Naive thymus-derived CD8-positive, alpha-beta T cell (primary cell): ENCODE results near the gene SOX9. TPM values are rescaled to one million over a fixed set of nuclear protein-coding genes. Genes with fewer than 3 reads are reported as not detected.

ENCODE experiments used
- ATAC-seq, 2 donors: fragments of 150-1000 bp; cut with Tn5 transposase in 1 of 2; sonication (Bioruptor Pico), chemical (Tn5 transposase) in 1 of 2; 1 replicate in 1 of 2; 2 replicates in 1 of 2; pipeline ENCODE4 v1.10.0; 2021; ENCODE audit warnings: mild to moderate bottlenecking in 2 of 2, moderate library complexity in 2 of 2
- POLR2A ChIA-PET: fragments of 350-600 bp; sonication (Branson Sonifier 250); formaldehyde crosslinking; loops from one replicate; lab custom pipeline; 2021; ENCODE audit warnings: antibody characterized with exemption; lab: Charles Lee
- DNase-seq, 10 donors: peaks; one replicate each; pipeline versions ENCODE4 v3.0.0 to v3.0.0-alpha.2; 2020 to 2022
- H3K27ac Mint-ChIP-seq, 10 donors: one replicate each; pipeline ENCODE4 v1.8.0; 2020 to 2022; ENCODE audit warnings: mild to moderate bottlenecking in 10 of 10, mixed read lengths in 10 of 10, moderate library complexity in 4 of 10, inconsistent platforms in 1 of 10
- H3K27me3 Mint-ChIP-seq, 5 donors: one replicate each; pipeline ENCODE4 v1.8.0; 2021 to 2022; ENCODE audit warnings: mixed read lengths in 5 of 5
- H3K36me3 Mint-ChIP-seq, 3 donors: one replicate each; pipeline ENCODE4 v1.8.0; 2020 to 2022; ENCODE audit warnings: mixed read lengths in 3 of 3, mild to moderate bottlenecking in 2 of 3, inconsistent platforms in 1 of 3
- H3K4me1 Mint-ChIP-seq, 4 donors: one replicate each; pipeline ENCODE4 v1.8.0; 2021 to 2022; ENCODE audit warnings: mixed read lengths in 4 of 4
- H3K4me3 Mint-ChIP-seq, 10 donors: one replicate each; pipeline ENCODE4 v1.8.0; 2020 to 2022; ENCODE audit warnings: mild to moderate bottlenecking in 10 of 10, mixed read lengths in 10 of 10, moderate library complexity in 6 of 10, inconsistent platforms in 1 of 10
- H3K9me3 Mint-ChIP-seq, 9 donors: one replicate each; pipeline ENCODE4 v1.8.0; 2020 to 2022; ENCODE audit warnings: mixed read lengths in 9 of 9, mild to moderate bottlenecking in 3 of 9, inconsistent platforms in 1 of 9, moderate library complexity in 1 of 9
- polyA plus RNA-seq, 3 donors: library from polyadenylated mRNA; unstranded; fragments of 300-500 nt; fragmentation: Illumina TruSeq; gene quantifications; one replicate each; pipeline ENCODE4 v1.2.3, GENCODE V29; 2021
- total RNA-seq, 8 experiments: library from RNA in 2 of 8; stranded (reverse) in 2 of 8; gene quantifications; one replicate each; pipeline ENCODE4 v1.2.3 and lab custom pipeline; 2021 to 2026

Gene SOX9
- not detected for total RNA-seq
- not detected for polyA plus RNA-seq
- 0 to 0.09 (median 0) reads per million in 6 experiments for total RNA-seq (lab: John Stamatoyannopoulos, UW)

GRCh38 chr17:72120642-72121163, at the start of gene SOX9:
Gene SOX9, plus strand, starts transcription at chr17:72121020. Its CDS starts 372 bp downstream, at chr17:72121392.
- peaks cover 0 to 6% (median 0%) of the 10 kb centered on the region in 3 donors for H3K36me3 Mint-ChIP-seq
- H3K4me3 Mint-ChIP-seq = peak within 1 kb of the TSS in 6 of 10 donors; percentile 38 to 57 (median 48)

GRCh38 chr17:72071330-72071729, 49.5 kb upstream of the SOX9 start:
- Mint-ChIP-seq H3K4me3 (no peak overlapping the region), H3K9me3 (peaks cover 0 to 12% (median 0%) of the 10 kb centered on the region in 9 donors), H3K27ac (no peak overlapping the region), H3K4me1 (no peaks in the 10 kb centered on the region), H3K27me3 (peaks cover 0 to 4% (median 0%) of the 10 kb centered on the region in 5 donors), H3K36me3 (no peaks in the 10 kb centered on the region)
- POLR2A ChIA-PET = no interaction called here
- ATAC-seq = no peak
- no peak for DNase-seq

More at GRCh38 chr17:72120642-72121163, at the start of gene SOX9:
- Mint-ChIP-seq H3K27me3 (peaks cover 29 to 88% (median 51%) of the 10 kb centered on the region in 5 donors), H3K27ac (no peak within 1 kb of the TSS), H3K4me1 (peaks cover 7 to 32% (median 20%) of the 10 kb centered on the region in 4 donors), H3K9me3 (peaks cover 0 to 5% (median 0%) of the 10 kb centered on the region in 9 donors)
- DNase-seq = no peak
- POLR2A ChIA-PET = no interaction called here
- no peak for ATAC-seq

- H3K36me3 Mint-ChIP-seq = peaks cover 0 to 6% (median 0%) of the 10 kb centered on the region in 3 donors
- H3K27ac Mint-ChIP-seq = no peak overlapping the region
- peaks cover 0 to 11% (median 0%) of the 10 kb centered on the region in 5 donors for H3K27me3 Mint-ChIP-seq
- no peak for DNase-seq
- H3K4me3 Mint-ChIP-seq = no peak overlapping the region
- H3K9me3 Mint-ChIP-seq = peaks cover 0 to 25% (median 6%) of the 10 kb centered on the region in 9 donors
- ATAC-seq = no peak
- POLR2A ChIA-PET = no interaction called here
- peaks cover 0 to 6% (median 3%) of the 10 kb centered on the region in 4 donors for H3K4me1 Mint-ChIP-seq
Measured at GRCh38 chr17:72075995-72076677, 44.7 kb upstream of the SOX9 start.

GRCh38 chr17:72076678-72077030, 44.2 kb upstream of the SOX9 start:
- H3K4me1 Mint-ChIP-seq = peaks cover 0 to 6% (median 3%) of the 10 kb centered on the region in 4 donors
- ATAC-seq = no peak
- peaks cover 0 to 30% (median 6%) of the 10 kb centered on the region in 9 donors for H3K9me3 Mint-ChIP-seq
- H3K27me3 Mint-ChIP-seq = peaks cover 0 to 11% (median 0%) of the 10 kb centered on the region in 5 donors
- peaks cover 0 to 6% (median 0%) of the 10 kb centered on the region in 3 donors for H3K36me3 Mint-ChIP-seq
- DNase-seq = no peak
- no peak overlapping the region for H3K27ac Mint-ChIP-seq
- H3K4me3 Mint-ChIP-seq = no peak overlapping the region
- POLR2A ChIA-PET = no interaction called here

GRCh38 chr17:72077326-72077960, 43.4 kb upstream of the SOX9 start:
- Mint-ChIP-seq H3K36me3 (peaks cover 0 to 6% (median 0%) of the 10 kb centered on the region in 3 donors), H3K27ac (no peak overlapping the region), H3K4me1 (peaks cover 0 to 6% (median 3%) of the 10 kb centered on the region in 4 donors), H3K9me3 (peaks cover 0 to 37% (median 6%) of the 10 kb centered on the region in 9 donors), H3K27me3 (peaks cover 0 to 11% (median 0%) of the 10 kb centered on the region in 5 donors), H3K4me3 (no peak overlapping the region)
- POLR2A ChIA-PET = no interaction called here
- no peak for ATAC-seq
- DNase-seq = no peak

GRCh38 chr17:72079700-72080099, 41.1 kb upstream of the SOX9 start:
- Mint-ChIP-seq H3K9me3 (peaks cover 0 to 37% (median 0%) of the 10 kb centered on the region in 9 donors), H3K27ac (no peak overlapping the region), H3K27me3 (peaks cover 0 to 11% (median 0%) of the 10 kb centered on the region in 5 donors), H3K4me3 (peak overlapping the region in 1 of 10 donors; percentile 9), H3K4me1 (peaks cover 0 to 6% (median 3%) of the 10 kb centered on the region in 4 donors), H3K36me3 (peaks cover 0 to 6% (median 0%) of the 10 kb centered on the region in 3 donors)
- POLR2A ChIA-PET = no interaction called here
- DNase-seq = no peak
- ATAC-seq = no peak

GRCh38 chr17:72087876-72088275, 32.9 kb upstream of the SOX9 start:
- Mint-ChIP-seq H3K4me3 (no peak overlapping the region), H3K9me3 (peaks cover 0 to 3% (median 0%) of the 10 kb centered on the region in 9 donors), H3K36me3 (no peaks in the 10 kb centered on the region), H3K27me3 (peaks cover 0 to 4% (median 2%) of the 10 kb centered on the region in 5 donors), H3K27ac (no peak overlapping the region), H3K4me1 (no peaks in the 10 kb centered on the region)
- ATAC-seq (no peak), DNase-seq (no peak)
- POLR2A ChIA-PET = no interaction called here

- peaks cover 0 to 4% (median 2%) of the 10 kb centered on the region in 5 donors for H3K27me3 Mint-ChIP-seq
- H3K36me3 Mint-ChIP-seq = no peaks in the 10 kb centered on the region
- no peak overlapping the region for H3K4me3 Mint-ChIP-seq
- no peaks in the 10 kb centered on the region for H3K4me1 Mint-ChIP-seq
- no peak overlapping the region for H3K27ac Mint-ChIP-seq
- peaks cover 0 to 3% (median 0%) of the 10 kb centered on the region in 9 donors for H3K9me3 Mint-ChIP-seq
- ATAC-seq (no peak), DNase-seq (no peak)
- POLR2A ChIA-PET = no interaction called here
Measured at GRCh38 chr17:72089453-72089987, 31.3 kb upstream of the SOX9 start.

- Mint-ChIP-seq H3K9me3 (peaks cover 0 to 5% (median 0%) of the 10 kb centered on the region in 9 donors), H3K36me3 (no peaks in the 10 kb centered on the region), H3K27me3 (peaks cover 0 to 5% (median 3%) of the 10 kb centered on the region in 5 donors), H3K4me3 (no peak overlapping the region), H3K4me1 (no peaks in the 10 kb centered on the region), H3K27ac (no peak overlapping the region)
- DNase-seq (no peak), ATAC-seq (no peak)
- POLR2A ChIA-PET = no interaction called here
Measured at GRCh38 chr17:72090108-72090507, 30.7 kb upstream of the SOX9 start.

GRCh38 chr17:72092710-72093322, 28.0 kb upstream of the SOX9 start:
- Mint-ChIP-seq H3K27ac (no peak overlapping the region), H3K36me3 (no peaks in the 10 kb centered on the region), H3K27me3 (peaks cover 0 to 17% (median 0%) of the 10 kb centered on the region in 5 donors), H3K4me1 (no peaks in the 10 kb centered on the region), H3K9me3 (peaks cover 0 to 10% (median 1%) of the 10 kb centered on the region in 9 donors), H3K4me3 (no peak overlapping the region)
- no peak for DNase-seq
- no peak for ATAC-seq
- POLR2A ChIA-PET = no interaction called here

GRCh38 chr17:72093707-72094106, 27.1 kb upstream of the SOX9 start:
- DNase-seq (no peak), ATAC-seq (no peak)
- Mint-ChIP-seq H3K36me3 (no peaks in the 10 kb centered on the region), H3K4me1 (no peaks in the 10 kb centered on the region), H3K27ac (no peak overlapping the region), H3K4me3 (no peak overlapping the region), H3K27me3 (peaks cover 0 to 17% (median 0%) of the 10 kb centered on the region in 5 donors), H3K9me3 (peaks cover 0 to 14% (median 4%) of the 10 kb centered on the region in 9 donors)
- POLR2A ChIA-PET = no interaction called here

- Mint-ChIP-seq H3K27ac (no peak overlapping the region), H3K4me3 (no peak overlapping the region), H3K27me3 (peaks cover 0 to 24% (median 0%) of the 10 kb centered on the region in 5 donors), H3K9me3 (peaks cover 0 to 14% (median 4%) of the 10 kb centered on the region in 9 donors), H3K36me3 (no peaks in the 10 kb centered on the region), H3K4me1 (no peaks in the 10 kb centered on the region)
- DNase-seq = no peak
- POLR2A ChIA-PET = no interaction called here
- no peak for ATAC-seq
Measured at GRCh38 chr17:72095316-72095715, 25.5 kb upstream of the SOX9 start.
